ENCODE results near the gene ATP1A2.
"Not testable (repeated sequence)": the region's sequence is repeated elsewhere in the genome, so short reads cannot be mapped to it uniquely, and the experiment has no call there.

Gene ATP1A2

GRCh38 chr1:160126342-160126741 lies 10.8 kb downstream of the ATP1A2 start:
- DNase-seq, result not testable (repeated sequence)

DNA sequence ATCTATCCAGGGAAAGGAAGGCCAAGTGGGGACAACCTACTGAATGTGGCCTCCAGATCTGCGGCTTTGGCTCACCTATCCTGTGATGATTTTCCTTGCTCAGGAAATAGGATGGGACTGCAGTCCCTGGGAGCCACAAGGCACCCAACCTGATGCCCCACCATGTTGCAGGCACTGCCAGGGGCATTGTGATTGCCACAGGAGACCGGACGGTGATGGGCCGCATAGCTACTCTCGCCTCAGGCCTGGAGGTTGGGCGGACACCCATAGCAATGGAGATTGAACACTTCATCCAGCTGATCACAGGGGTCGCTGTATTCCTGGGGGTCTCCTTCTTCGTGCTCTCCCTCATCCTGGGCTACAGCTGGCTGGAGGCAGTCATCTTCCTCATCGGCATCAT lies 11.8 kb downstream of the ATP1A2 start:
- DNase-seq, result no peak

DNA sequence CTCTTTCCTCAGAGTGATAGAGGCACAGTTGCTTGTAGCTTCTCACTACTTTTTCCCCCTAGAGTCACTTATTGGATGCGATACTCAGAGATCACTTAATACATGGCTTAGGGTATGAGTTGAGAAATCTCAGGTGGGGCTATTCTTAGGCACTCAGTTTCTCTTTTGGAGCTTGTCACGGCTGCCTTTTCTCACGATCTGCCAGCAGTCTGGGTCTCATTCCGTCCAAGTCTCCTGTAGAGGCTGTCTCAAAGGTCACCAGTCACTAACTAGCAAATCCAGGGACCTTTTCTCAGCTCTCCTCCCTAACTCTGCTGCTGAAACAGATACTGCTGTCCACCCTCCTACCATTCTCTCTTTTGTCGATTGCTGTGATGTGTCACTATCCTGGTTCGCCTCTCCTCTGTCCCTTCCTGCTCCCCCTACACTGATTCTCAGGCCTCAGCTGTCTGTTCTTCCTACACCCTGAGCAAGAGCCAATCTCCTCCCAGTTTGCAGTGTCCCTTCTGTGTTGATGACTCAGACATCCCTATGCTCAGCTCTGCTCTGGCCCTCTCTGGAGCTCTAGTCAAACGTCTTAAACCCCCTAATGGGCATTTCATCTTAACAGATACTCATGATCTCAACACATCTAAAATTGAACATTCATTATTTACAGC lies 12.4 kb downstream of the ATP1A2 start:
- DNase-seq, result no peak

GRCh38 chr1:160128636-160129035 lies 13.1 kb downstream of the ATP1A2 start:
- no peak for DNase-seq

DNA sequence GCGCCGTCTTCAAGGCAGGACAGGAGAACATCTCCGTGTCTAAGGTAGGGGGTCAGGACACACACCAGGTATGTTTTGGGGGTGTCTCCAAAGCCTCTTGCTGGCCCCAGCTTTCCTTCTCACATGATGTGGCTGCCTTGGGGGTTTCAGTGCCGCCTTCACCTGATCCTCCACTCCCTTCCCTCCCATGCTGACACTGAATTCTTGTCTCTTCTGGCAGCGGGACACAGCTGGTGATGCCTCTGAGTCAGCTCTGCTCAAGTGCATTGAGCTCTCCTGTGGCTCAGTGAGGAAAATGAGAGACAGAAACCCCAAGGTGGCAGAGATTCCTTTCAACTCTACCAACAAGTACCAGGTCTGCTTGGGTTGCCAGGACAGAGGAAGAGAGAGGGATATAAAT lies 13.5 kb downstream of the ATP1A2 start:
- DNase-seq, result no peak

DNA sequence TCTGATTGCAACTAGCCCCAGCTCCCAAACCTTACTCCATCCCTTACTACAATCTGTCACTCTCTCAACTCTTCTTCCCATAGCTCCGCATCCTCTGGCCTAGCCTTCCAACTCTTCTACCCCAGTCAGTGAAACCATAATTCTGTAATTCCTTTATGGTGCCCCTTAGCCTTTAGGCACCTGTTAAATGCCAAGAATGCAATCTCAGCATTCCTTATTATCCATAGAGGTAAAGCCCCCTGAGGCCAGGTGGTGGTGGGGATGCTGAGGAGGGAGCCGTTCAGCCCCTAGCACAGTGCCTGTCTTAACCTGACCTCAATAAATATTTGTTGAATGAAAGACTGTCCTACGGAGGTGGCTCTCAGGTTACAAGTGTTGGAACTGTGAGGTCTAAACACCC lies 14.0 kb downstream of the ATP1A2 start:
- DNase-seq, result no peak

DNA sequence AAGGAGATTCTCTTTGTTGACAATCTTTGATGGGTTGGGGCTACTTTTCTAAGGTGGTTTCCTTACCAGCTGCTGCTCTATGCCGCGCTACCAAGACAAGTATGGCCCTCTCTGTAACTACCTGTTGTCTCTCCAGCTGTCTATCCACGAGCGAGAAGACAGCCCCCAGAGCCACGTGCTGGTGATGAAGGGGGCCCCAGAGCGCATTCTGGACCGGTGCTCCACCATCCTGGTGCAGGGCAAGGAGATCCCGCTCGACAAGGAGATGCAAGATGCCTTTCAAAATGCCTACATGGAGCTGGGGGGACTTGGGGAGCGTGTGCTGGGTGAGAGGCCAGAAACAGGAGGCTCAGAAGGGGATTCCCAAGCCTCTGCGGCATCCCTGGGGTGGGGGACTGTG lies 14.4 kb downstream of the ATP1A2 start:
- no peak for DNase-seq

DNA sequence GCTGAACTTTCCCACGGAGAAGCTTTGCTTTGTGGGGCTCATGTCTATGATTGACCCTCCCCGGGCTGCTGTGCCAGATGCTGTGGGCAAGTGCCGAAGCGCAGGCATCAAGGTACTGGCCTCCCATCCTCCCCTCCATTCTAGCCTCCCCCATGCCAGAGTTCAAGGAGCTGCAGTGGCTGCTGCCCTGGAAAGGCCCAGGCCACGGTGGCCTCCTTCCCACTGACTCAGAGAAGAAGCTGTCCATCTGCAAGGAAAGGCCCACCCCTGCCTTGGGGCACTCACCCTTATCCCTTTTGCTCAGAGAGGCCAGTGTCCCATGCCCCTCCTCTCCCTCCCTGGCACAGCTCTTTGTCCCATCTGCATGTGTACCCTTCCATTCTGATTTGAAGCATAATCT lies 14.9 kb downstream of the ATP1A2 start:
- DNase-seq, result no peak

GRCh38 chr1:160130939-160131338 lies 15.4 kb downstream of the ATP1A2 start:
- DNase-seq, result no peak

DNA sequence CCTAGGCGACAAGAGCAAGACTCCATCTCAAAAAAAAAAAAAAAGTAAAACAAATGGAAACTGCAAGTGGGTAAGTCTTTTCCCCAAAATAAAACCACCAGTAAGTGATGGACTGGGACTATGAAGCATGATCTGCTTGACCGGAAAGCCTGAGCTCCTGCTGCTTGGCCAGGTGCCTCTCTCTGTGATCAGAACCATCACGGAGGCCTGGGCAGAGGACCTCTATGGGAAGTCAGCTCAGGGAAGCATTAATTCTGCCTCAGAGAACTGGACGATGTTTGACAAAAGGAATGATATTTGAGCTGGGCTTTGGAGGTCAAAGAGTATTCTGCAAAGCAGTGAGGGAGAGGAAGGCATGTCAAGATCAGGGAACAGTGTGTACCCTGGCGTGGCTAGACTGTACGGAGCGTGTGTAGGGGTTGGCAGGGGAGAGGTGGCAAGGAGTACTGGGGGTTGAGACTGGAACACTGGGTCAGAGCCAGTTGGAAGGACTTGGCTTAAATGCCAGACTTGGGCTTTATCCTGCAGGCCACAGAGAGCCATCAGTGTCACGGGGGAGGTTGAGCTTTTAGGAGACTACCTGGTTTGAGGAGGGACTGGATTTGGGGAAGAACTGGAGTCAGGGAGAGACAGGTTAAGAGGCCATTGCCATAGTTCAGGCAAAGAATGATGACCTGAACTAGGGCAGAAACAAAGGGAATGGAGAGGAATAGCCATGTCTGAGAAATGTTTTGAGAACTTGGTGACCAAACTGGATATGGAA lies 16.4 kb downstream of the ATP1A2 start:
- DNase-seq, result no peak

DNA sequence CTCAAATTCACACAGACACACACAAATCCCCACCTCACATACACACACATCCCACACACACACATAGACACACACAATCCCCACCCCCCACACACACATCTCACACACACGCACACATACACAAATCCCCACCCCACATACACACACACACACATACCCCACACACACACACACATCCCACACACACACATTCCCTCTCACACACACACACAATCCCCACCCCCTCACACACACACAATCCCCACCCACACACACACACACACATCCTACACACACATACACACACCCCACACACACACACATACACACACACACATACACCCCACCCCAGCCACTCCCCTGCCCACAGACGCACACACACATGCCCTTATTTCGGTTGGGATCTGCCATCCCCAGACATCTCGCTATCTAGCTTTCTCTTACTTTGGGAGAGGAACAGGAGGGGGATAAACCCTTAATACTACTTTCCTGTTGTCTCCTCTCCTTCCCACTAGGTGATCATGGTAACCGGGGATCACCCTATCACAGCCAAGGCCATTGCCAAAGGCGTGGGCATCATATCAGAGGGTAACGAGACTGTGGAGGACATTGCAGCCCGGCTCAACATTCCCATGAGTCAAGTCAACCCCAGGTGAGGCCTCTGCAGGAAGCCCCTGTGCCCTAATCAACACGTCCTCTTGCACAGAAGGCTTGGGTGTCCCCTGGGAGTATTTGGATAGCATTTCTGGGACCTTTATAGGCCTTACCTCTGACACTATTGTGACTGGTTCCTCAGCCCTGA lies 18.6 kb downstream of the ATP1A2 start:
- no peak for DNase-seq

GRCh38 chr1:160134791-160135572 lies 19.4 kb downstream of the ATP1A2 start:
- DNase-seq, result no peak

DNA sequence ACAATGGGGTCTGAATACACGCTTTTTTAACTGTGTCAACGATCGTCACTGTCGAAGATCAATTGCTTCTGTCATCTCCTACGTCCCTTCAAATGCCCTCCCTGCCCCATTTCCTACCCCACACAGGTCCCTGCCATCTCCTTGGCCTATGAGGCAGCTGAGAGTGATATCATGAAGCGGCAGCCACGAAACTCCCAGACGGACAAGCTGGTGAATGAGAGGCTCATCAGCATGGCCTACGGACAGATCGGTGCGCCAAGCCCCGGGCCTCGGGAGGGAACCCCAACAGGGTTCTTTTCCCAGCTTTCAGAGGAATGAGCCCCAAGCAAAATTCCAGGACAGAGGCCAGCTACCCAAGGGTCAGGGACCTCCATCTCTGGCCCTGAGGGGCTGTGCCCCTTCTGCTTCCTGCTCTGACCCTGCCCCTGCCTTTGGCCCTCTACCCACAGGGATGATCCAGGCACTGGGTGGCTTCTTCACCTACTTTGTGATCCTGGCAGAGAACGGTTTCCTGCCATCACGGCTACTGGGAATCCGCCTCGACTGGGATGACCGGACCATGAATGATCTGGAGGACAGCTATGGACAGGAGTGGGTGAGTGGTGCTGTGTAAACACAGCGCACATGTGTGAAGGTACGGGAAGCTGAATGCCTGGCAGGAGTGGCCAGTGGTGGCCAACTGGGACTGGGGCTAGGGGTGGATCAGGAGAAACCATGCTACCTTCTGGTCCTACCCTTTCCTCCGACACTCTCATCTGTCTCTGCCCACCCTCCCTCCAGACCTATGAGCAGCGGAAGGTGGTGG lies 20.8 kb downstream of the ATP1A2 start:
- no peak for DNase-seq

DNA sequence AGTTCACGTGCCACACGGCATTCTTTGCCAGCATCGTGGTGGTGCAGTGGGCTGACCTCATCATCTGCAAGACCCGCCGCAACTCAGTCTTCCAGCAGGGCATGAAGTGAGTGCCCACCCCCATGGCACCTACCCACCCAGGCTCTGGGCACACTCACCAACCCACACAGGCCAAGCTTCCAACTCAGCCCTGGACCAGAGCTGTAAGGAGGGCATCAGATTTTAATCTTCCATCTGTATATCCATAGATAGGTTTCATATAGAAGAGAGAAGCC lies 21.3 kb downstream of the ATP1A2 start:
- no peak for DNase-seq

GRCh38 chr1:160137216-160137862 lies 21.8 kb downstream of the ATP1A2 start:
- no peak for DNase-seq

- no peak for DNase-seq
These were observed 24.3 kb downstream of the ATP1A2 start for GRCh38 chr1:160139840-160140239.

DNA sequence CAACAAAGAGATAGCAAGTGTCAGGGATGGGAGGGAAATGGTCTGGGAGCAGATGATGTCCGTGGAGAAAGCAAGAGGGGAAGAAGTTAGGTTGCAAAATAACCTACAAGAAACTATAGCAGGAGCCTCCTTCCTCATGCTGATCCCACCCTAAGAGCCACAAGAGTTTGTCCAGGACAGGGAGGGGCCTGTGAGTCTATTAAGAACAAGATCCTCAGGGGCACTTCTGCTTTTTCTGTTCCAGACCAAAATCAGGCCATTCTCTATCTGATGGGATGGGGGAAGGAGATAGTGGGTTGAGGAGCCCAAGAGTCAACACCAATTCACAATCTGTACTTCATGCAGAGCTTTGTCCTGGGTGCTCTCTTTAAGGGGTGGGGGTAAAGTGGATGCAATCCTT lies 28.1 kb downstream of the ATP1A2 start:
- DNase-seq, result no peak

DNA sequence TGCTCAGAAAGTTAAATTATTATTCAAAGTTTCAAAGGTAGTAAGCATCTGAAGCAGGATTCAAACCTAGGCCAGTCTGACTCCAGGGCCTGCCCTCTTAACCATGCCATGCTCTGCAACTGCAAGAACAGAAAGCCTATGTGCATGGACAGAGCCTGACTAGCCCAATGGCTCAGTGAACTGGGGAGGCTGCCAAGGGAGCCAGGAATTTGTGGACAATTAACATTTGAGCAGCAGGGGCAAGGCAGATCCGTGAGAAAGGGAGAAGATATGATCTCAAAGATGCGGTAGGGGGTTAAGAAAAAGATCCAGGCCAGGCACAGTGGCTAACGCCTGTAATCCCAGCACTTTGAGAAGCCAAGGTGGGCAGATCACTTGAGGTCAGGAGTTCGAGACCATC lies 29.4 kb downstream of the ATP1A2 start:
- DNase-seq, result no peak

DNA sequence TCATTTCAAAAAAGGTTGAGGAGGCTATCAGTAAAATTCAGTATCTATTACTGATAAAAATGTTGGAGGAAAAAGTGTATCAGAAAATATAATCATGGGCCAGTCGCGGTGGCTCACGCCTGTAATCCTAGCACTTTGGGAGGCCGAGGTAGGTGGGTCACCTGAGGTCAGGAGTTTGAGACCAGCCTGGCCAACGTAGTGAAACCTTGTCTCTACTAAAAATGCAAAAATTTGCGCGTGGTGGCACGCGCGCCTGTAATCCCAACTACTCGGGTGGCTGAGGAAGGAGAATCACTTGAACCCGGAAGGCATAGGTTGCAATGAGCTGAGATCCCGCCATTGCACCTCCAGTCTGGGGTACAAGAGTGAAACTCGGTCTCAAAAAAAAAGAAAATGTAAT lies 30.5 kb downstream of the ATP1A2 start:
- no peak for DNase-seq

DNA sequence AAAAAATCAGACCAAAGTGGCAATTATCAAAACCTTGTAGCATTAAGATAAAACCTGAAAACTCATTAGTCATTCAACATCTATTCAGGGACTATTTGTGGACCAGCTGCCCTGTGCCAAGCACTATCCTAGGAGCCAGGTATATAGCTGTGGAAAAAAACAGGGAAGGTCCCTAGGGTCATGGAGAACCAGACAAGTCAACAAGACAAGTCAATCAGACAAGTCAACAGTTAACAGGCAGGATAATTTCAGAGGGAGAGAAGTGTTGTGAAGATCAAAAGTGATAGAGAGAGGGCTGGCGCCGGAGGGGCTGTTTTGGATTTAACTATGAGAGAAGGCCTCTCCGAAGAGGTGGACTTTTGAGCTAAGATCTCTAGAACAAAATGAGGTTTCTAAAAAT lies 32.6 kb downstream of the ATP1A2 start:
- no peak for DNase-seq

GRCh38 chr1:160149233-160149632 lies 33.7 kb downstream of the ATP1A2 start:
- DNase-seq, result no peak

GRCh38 chr1:160149716-160150115 lies 34.2 kb downstream of the ATP1A2 start:
- DNase-seq, result no peak

All from cortex of kidney (tissue), 1 donor.